WTC11 (cell line): ENCODE measurements around the gene NQO1. TPM values are rescaled to one million over a fixed set of nuclear protein-coding genes. Genes with fewer than 3 reads are reported as not detected.

ENCODE experiments used
- ATAC-seq: fragments of 200-7000 bp; cut with Tn5 transposase; 2 replicates; pipeline ENCODE4 v1.10.0; 2021; ENCODE audit warnings: mild to moderate bottlenecking, moderate library complexity
- CTCF ChIA-PET: fragments of 300-600 bp; sonication (Branson Sonifier 250); formaldehyde crosslinking; loops from one replicate; lab custom pipeline; 2021; ENCODE audit warnings: antibody characterized with exemption; lab: Charles Lee
- POLR2A ChIA-PET: fragments of 350-600 bp; sonication (Branson Sonifier 250); formaldehyde crosslinking; loops from one replicate; lab custom pipeline; 2021; ENCODE audit warnings: antibody characterized with exemption; lab: Charles Lee
- DNase-seq: peaks from one replicate; pipeline ENCODE4 v3.0.0; 2021; ENCODE audit warnings: low spot score
- H3K27ac Mint-ChIP-seq: 2 replicates; pipeline ENCODE4 v1.8.0; 2021; ENCODE audit warnings: mixed read lengths
- H3K27me3 Mint-ChIP-seq: 2 replicates; pipeline ENCODE4 v1.8.0; 2021; ENCODE audit warnings: low read depth, mild to moderate bottlenecking, moderate library complexity, mixed read lengths
- H3K36me3 Mint-ChIP-seq: 2 replicates; pipeline ENCODE4 v1.8.0; 2021; ENCODE audit warnings: mixed read lengths
- H3K4me1 Mint-ChIP-seq: 2 replicates; pipeline ENCODE4 v1.8.0; 2022; ENCODE audit warnings: mixed read lengths
- H3K4me3 Mint-ChIP-seq: 2 replicates; pipeline ENCODE4 v1.8.0; 2021; ENCODE audit warnings: mild to moderate bottlenecking, moderate library complexity, mixed read lengths
- H3K9me3 Mint-ChIP-seq: 2 replicates; pipeline ENCODE4 v1.8.0; 2021; ENCODE audit warnings: mixed read lengths
- ARID4B ChIP-seq: sonication (generic); formaldehyde crosslinking; IDR thresholded peaks from 2 replicates; pipeline ENCODE4 v1.8.0; 2023; ENCODE audit warnings: missing genetic modification reagents, mild to moderate bottlenecking, borderline replicate concordance
- ATF1 ChIP-seq: sonication (generic); formaldehyde crosslinking; IDR thresholded peaks from 2 replicates; pipeline ENCODE4 v1.8.1; 2023; ENCODE audit warnings: mild to moderate bottlenecking, moderate library complexity, missing genetic modification reagents
- E2F5 ChIP-seq: sonication (generic); formaldehyde crosslinking; IDR thresholded peaks from 2 replicates; pipeline ENCODE4 v1.8.1; 2022; ENCODE audit warnings: mild to moderate bottlenecking, moderate library complexity, missing genetic modification reagents
- FOXJ3 ChIP-seq: sonication (generic); formaldehyde crosslinking; IDR thresholded peaks from 2 replicates; pipeline ENCODE4 v1.9.0; 2021; ENCODE audit warnings: missing genetic modification reagents, mild to moderate bottlenecking, borderline replicate concordance
- GRHL2 ChIP-seq: fragments of 250-450 bp; sonication (Bioruptor Pico); IDR thresholded peaks from 2 replicates; pipeline ENCODE4 v1.8.0; 2022; ENCODE audit warnings: mild to moderate bottlenecking, moderate library complexity; ENCODE audit not compliant: insufficient replicate concordance, severe bottlenecking
- NFE2L1 ChIP-seq: sonication (generic); formaldehyde crosslinking; IDR thresholded peaks from 2 replicates; pipeline ENCODE4 v1.8.1; 2023; ENCODE audit warnings: missing genetic modification reagents
- RELA ChIP-seq: sonication (generic); formaldehyde crosslinking; IDR thresholded peaks from 2 replicates; pipeline ENCODE4 v1.8.1; 2022; ENCODE audit warnings: missing genetic modification reagents, mild to moderate bottlenecking, borderline replicate concordance
- STAT6 ChIP-seq: sonication (generic); formaldehyde crosslinking; conservative IDR thresholded peaks from 2 replicates; pipeline ENCODE4 v1.8.1; 2023; ENCODE audit warnings: mild to moderate bottlenecking, low read depth, missing genetic modification reagents, moderate library complexity
- ZBTB21 ChIP-seq: sonication (generic); formaldehyde crosslinking; IDR thresholded peaks from 2 replicates; pipeline ENCODE4 v1.8.1; 2023; ENCODE audit warnings: mild to moderate bottlenecking, missing genetic modification reagents, borderline replicate concordance
- ZBTB43 ChIP-seq: sonication (generic); formaldehyde crosslinking; IDR thresholded peaks from 2 replicates; pipeline ENCODE4 v1.8.1; 2023; ENCODE audit warnings: mild to moderate bottlenecking, missing genetic modification reagents
- ZNF219 ChIP-seq: sonication (generic); formaldehyde crosslinking; IDR thresholded peaks from 2 replicates; pipeline ENCODE4 v1.8.0; 2023; ENCODE audit warnings: missing genetic modification reagents, mild to moderate bottlenecking, borderline replicate concordance
- ZNF416 ChIP-seq: fragments of 250-450 bp; sonication (Bioruptor Pico); IDR thresholded peaks from 2 replicates; pipeline ENCODE4 v1.9.0; 2021; ENCODE audit warnings: mild to moderate bottlenecking, inconsistent platforms
- ZNF532 ChIP-seq: fragments of 250-450 bp; sonication (Bioruptor Pico); IDR thresholded peaks from 2 replicates; pipeline ENCODE4 v1.9.0; 2021; ENCODE audit warnings: mild to moderate bottlenecking, borderline replicate concordance
- total RNA-seq: library from RNA; stranded (reverse); gene quantifications from 3 replicates; pipeline ENCODE4 v1.2.3, GENCODE V29; 2021
- TF ChIP-seq, protein P1 (sequence below): fragments of 250-450 bp; sonication (Bioruptor Pico); IDR thresholded peaks from 2 replicates; pipeline ENCODE4 v1.9.0; 2021; ENCODE audit warnings: moderate library complexity, mild to moderate bottlenecking, inconsistent platforms, borderline replicate concordance
- TF ChIP-seq, protein P2 (sequence below): fragments of 250-450 bp; sonication (Bioruptor Pico); conservative IDR thresholded peaks from 2 replicates; pipeline ENCODE4 v1.9.0; 2021; ENCODE audit warnings: mild to moderate bottlenecking

Gene NQO1
- total RNA-seq, 1 experiment from 2014 or later: 38.9 TPM

DNA sequence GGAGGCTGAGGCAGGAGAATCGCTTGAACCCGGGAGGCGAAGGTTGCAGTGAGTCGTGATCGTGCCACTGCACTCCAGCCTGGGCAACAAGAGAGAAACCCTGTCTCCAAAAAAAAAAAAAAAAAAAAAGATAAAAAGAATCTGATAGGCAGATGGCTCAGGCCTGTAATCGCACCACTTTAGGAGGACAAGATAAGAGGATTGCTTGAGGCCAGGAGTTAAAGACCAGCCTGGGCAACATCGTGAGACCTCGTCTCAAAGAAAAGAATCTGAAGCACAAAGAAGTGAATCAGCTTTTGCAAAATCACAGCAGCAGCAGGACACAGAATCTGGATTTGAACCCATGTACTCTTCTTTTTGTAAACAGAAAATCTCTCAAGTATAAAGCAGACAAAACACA is 20.8 kb upstream of the NQO1 start (continued):
- TF ChIP-seq ZBTB21 (CRISPR knock-in tag): no peak

GRCh38 chr16:69745959-69746358 is 19.6 kb upstream of the NQO1 start:
- ATAC-seq (no peak), DNase-seq (no peak)
- TF ChIP-seq GRHL2 (no peak), ZNF416 (CRISPR knock-in tag) (no peak), STAT6 (CRISPR knock-in tag) (no peak)
- Mint-ChIP-seq H3K36me3 (peaks cover 83% of the 10 kb centered on the region), H3K9me3 (no peaks in the 10 kb centered on the region), H3K4me1 (no peaks in the 10 kb centered on the region), H3K27ac (no peak overlapping the region), H3K4me3 (no peak overlapping the region), H3K27me3 (no peaks in the 10 kb centered on the region)
- POLR2A ChIA-PET: no interaction called here
- CTCF ChIA-PET: interaction anchor here (0.5 to 1.0 kb wide), 2 partner anchors 9 to 10 kb away, joined by 5 to 6 read pairs; partner anchors contain the start of gene NOB1

DNA sequence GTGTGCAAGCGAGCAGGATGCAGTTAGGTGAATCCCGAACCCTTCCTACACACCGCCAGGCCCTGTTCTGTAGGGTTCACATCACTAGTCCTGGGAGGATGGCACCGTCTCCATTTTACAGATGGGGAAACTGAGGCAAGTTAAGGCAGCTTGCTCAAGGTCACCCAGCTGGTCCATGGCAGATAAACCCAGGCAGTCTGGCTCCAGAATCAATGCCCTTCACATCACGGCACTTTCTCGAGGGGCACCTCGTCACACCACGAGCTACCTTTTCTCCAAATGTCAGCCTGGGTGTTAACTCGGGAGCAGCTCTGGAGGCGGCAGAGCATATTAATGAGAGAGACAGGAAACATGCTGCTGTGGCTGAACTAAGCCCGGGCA is 18.9 kb upstream of the NQO1 start:
- CTCF ChIA-PET: interaction anchor here (1.0 kb wide), 1 partner anchor 9 kb away, joined by 5 read pairs; the partner anchor contains the start of gene NOB1
- ATAC-seq (no peak), DNase-seq (no peak)
- H3K4me1 Mint-ChIP-seq: no peaks in the 10 kb centered on the region
- no peaks in the 10 kb centered on the region for H3K9me3 Mint-ChIP-seq
- H3K27ac Mint-ChIP-seq: no peak overlapping the region
- peaks cover 79% of the 10 kb centered on the region for H3K36me3 Mint-ChIP-seq
- no peaks in the 10 kb centered on the region for H3K27me3 Mint-ChIP-seq
- POLR2A ChIA-PET: no interaction called here
- H3K4me3 Mint-ChIP-seq: no peak overlapping the region
- no peak for TF ChIP-seq ZNF532 (CRISPR knock-in tag)
- no peak for TF ChIP-seq FOXJ3 (CRISPR knock-in tag)
- TF ChIP-seq E2F5 (CRISPR knock-in tag): no peak
- TF ChIP-seq GRHL2: no peak
- no peak for TF ChIP-seq ATF1 (CRISPR knock-in tag)
- no peak for TF ChIP-seq ZBTB43 (CRISPR knock-in tag)
- TF ChIP-seq ARID4B (CRISPR knock-in tag): no peak
- TF ChIP-seq, protein P1, sequence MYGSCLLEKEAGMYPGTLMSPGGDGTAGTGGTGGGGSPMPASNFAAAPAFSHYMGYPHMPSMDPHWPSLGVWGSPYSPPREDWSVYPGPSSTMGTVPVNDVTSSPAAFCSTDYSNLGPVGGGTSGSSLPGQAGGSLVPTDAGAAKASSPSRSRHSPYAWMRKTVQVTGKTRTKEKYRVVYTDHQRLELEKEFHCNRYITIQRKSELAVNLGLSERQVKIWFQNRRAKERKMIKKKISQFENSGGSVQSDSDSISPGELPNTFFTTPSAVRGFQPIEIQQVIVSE: no peak
- no peak for TF ChIP-seq NFE2L1 (CRISPR knock-in tag)
- TF ChIP-seq, protein P2, sequence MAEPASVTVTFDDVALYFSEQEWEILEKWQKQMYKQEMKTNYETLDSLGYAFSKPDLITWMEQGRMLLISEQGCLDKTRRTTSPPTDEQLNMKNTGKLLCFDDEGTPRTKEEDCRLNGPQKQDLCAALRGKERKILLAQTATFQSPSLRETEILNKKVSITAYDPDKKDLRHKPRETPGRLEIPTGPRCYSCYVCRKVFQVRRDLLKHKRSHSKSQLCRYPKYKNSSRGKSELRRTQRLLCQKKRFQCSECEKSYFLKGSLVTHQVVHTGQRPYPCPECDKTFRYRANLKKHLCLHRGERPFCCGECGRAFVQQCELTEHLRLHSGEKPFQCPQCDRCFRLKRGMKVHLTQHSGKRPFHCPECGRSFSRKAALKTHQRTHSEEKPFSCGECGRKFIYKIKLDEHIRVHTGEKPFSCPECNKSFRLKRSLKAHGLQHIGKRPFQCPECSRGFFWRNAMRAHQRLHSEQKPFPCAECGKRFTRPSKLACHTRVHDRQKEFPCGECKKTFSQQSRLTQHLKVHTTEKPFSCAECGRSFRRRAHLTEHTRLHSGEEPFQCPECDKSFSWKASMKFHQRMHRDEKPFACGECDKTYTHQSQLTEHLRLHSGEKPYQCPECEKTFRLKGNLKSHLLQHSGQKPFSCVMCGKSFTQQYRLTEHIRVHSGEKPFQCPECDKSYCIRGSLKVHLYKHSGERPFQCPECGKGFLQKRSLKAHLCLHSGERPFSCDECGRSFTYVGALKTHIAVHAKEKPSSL (CRISPR knock-in tag): no peak
- no peak for TF ChIP-seq RELA (CRISPR knock-in tag)
- no peak for TF ChIP-seq ZNF219 (CRISPR knock-in tag)
